Dermis blood vessel endothelial cell (primary cell): ENCODE results near the gene SMAD6. TPM values are rescaled to one million over a fixed set of nuclear protein-coding genes. Genes with fewer than 3 reads are reported as not detected.

Source experiments
- DNase-seq: peaks from one replicate; pipeline ENCODE4 v3.0.0; 2010
- total RNA-seq: library from RNA; depleted of rRNA; stranded (reverse); fragments of >200 nt; gene quantifications from 2 replicates; pipeline ENCODE4 v1.2.3, GENCODE V29; 2014

The SMAD6 gene
- total RNA-seq, 1 donor from 2014 or later = 11.9 TPM

GRCh38 chr15:66704019-66704802 is 2.2 kb downstream of the SMAD6 start:
- DNase-seq = peak; percentile 25

- DNase-seq = no peak
These were observed 2.7 kb downstream of the SMAD6 start for GRCh38 chr15:66704803-66705153.

GRCh38 chr15:66705277-66706146 is 3.5 kb downstream of the SMAD6 start:
- no peak for DNase-seq

GRCh38 chr15:66706225-66706732 is 4.2 kb downstream of the SMAD6 start:
- DNase-seq = peak; percentile 50

GRCh38 chr15:66706840-66707239 is 4.8 kb downstream of the SMAD6 start:
- DNase-seq = no peak

GRCh38 chr15:66707310-66708082 is 5.5 kb downstream of the SMAD6 start:
- DNase-seq = peak; percentile 61

GRCh38 chr15:66708389-66708788 is 6.4 kb downstream of the SMAD6 start:
- DNase-seq = no peak

GRCh38 chr15:66709884-66710283 is 7.8 kb downstream of the SMAD6 start:
- DNase-seq = no peak

GRCh38 chr15:66711260-66711659 is 9.2 kb downstream of the SMAD6 start:
- no peak for DNase-seq

- no peak for DNase-seq
These were observed 9.8 kb downstream of the SMAD6 start for GRCh38 chr15:66711862-66712261.

GRCh38 chr15:66713843-66714508 is 11.9 kb downstream of the SMAD6 start:
- no peak for DNase-seq

GRCh38 chr15:66714543-66714981 is 12.5 kb downstream of the SMAD6 start:
- DNase-seq = peak; percentile 49

- no peak for DNase-seq
These were observed 13.2 kb downstream of the SMAD6 start for GRCh38 chr15:66715181-66715624.

- no peak for DNase-seq
These were observed 14.0 kb downstream of the SMAD6 start for GRCh38 chr15:66715720-66716655.

GRCh38 chr15:66716656-66717020 is 14.6 kb downstream of the SMAD6 start:
- DNase-seq = no peak

- DNase-seq = no peak
These were observed 16.4 kb downstream of the SMAD6 start for GRCh38 chr15:66718220-66718988.

- DNase-seq = no peak
These were observed 17.4 kb downstream of the SMAD6 start for GRCh38 chr15:66719471-66719870.

- DNase-seq = peak; percentile 63
These were observed 18.4 kb downstream of the SMAD6 start for GRCh38 chr15:66720206-66721010.

GRCh38 chr15:66721020-66721419 is 19.0 kb downstream of the SMAD6 start:
- DNase-seq = no peak
